ENCODE results near the gene TMSB15A. TPM values are rescaled to one million over a fixed set of nuclear protein-coding genes. Genes with fewer than 3 reads are reported as not detected.
"Not testable (repeated sequence)": the region's sequence is repeated elsewhere in the genome, so short reads cannot be mapped to it uniquely, and the experiment has no call there.

The TMSB15A gene
- total RNA-seq, 1 donor: not detected

DNA sequence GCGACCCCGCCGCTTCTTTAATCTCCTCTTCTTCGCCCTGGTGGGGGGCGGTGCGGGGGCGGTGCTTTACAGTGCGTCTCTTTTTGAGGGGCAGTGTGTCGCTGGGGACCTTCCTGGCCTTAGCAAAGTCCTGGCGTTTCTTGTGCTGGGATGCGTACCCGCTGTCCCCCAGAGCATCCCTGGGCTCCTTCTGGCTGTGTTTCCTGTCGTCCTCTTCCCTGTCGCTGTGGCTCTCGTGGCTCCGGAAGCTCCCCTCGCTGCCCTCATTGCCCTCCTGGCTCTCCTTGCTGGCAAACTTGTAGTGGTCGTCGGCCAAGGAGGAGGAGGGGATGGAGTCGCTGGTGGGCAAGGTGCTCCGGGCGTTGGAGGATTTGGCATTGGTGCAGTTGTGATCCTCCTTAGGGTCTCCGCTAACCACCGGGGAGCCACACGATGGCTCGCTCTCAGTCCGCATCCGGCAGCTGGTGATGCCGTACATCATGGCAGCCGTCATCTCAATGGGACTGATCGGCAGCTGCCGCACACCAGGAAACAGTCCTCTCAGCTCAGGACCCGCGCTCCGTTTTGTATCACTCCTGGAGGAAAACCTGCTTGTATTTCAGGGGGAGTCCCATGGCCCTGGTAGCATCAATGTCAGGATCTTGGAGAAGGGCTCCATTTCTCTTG, 30.4 kb upstream of the TMSB15A start:
- Histone ChIP-seq H3K4me1 (ENCODE audit: insufficient read depth, low read length) (no peaks in the 10 kb centered on the region), H3K9me3 (ENCODE audit: low read depth, low read length) (no peaks in the 10 kb centered on the region), H3K4me3 (ENCODE audit: insufficient read depth, low read length) (peak overlapping the region; percentile 61), H3K36me3 (ENCODE audit: insufficient read depth, low read length) (no peaks in the 10 kb centered on the region), H3K4me2 (ENCODE audit: insufficient read depth, low read length) (peak overlapping the region; percentile 63), H3K79me2 (ENCODE audit: insufficient read depth, low read length) (no peaks in the 10 kb centered on the region), H4K20me1 (ENCODE audit: insufficient read depth, low read length) (no peaks in the 10 kb centered on the region), H3K27ac (ENCODE audit: low read depth, low read length) (no peak overlapping the region), H3K27me3 (ENCODE audit: insufficient read depth, low read length) (no peaks in the 10 kb centered on the region), H2AFZ (ENCODE audit: low read length) (peak overlapping the region; percentile 68)
- TF ChIP-seq, protein P1, sequence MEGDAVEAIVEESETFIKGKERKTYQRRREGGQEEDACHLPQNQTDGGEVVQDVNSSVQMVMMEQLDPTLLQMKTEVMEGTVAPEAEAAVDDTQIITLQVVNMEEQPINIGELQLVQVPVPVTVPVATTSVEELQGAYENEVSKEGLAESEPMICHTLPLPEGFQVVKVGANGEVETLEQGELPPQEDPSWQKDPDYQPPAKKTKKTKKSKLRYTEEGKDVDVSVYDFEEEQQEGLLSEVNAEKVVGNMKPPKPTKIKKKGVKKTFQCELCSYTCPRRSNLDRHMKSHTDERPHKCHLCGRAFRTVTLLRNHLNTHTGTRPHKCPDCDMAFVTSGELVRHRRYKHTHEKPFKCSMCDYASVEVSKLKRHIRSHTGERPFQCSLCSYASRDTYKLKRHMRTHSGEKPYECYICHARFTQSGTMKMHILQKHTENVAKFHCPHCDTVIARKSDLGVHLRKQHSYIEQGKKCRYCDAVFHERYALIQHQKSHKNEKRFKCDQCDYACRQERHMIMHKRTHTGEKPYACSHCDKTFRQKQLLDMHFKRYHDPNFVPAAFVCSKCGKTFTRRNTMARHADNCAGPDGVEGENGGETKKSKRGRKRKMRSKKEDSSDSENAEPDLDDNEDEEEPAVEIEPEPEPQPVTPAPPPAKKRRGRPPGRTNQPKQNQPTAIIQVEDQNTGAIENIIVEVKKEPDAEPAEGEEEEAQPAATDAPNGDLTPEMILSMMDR (IDR thresholded peaks at IDR 0.05; ENCODE audit: extremely low read depth, low read depth, low read length): no peak
- peak; percentile 31 for DNase-seq (ENCODE audit: insufficient read length, low spot score, missing footprints)

DNA sequence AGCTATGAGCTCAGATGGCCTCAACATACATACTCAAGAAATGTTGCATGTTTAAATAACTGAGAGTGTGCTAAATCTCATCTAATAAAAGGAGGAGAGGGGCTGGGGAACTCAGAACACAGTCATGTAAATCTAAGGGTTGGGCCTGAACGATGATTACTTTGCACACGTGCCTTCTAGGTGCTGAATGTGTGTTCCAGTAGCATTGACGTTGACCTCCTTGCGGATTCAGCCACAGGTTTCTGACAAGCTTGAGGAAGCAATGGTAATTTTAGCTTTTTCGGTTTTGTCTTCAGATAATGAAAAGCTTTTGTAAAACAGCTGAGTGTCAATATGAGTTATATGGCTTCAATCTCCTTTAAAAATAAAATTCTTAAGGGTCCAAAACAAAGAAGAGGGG, 29.6 kb upstream of the TMSB15A start:
- H3K9me3 ChIP-seq (ENCODE audit: low read depth, low read length); DNase-seq (ENCODE audit: insufficient read length, low spot score, missing footprints); H3K27me3 ChIP-seq (ENCODE audit: insufficient read depth, low read length); H3K4me3 ChIP-seq (ENCODE audit: insufficient read depth, low read length); H2AFZ ChIP-seq (ENCODE audit: low read length); H3K36me3 ChIP-seq (ENCODE audit: insufficient read depth, low read length); H3K79me2 ChIP-seq (ENCODE audit: insufficient read depth, low read length); H4K20me1 ChIP-seq (ENCODE audit: insufficient read depth, low read length); H3K27ac ChIP-seq (ENCODE audit: low read depth, low read length); H3K4me2 ChIP-seq (ENCODE audit: insufficient read depth, low read length); H3K4me1 ChIP-seq (ENCODE audit: insufficient read depth, low read length): not testable (repeated sequence)

DNA sequence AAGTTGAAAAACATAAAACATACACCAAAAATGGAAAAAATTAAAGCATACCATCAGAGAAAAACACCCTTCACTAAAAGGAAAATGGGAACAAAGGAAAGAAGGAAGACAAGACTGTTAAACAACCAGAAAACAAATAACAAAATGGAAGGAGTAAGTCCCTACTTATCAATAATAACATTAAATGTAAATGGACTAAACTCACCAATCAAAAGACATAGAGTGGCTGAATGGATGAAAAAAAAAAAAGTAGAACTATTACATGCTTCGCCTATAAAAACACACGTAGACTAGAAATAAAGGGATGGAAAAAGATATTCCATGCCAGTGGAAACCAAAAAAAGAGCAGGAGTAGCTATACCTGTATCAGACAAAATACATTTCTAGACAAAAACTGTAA, 19.4 kb upstream of the TMSB15A start:
- H3K4me2 ChIP-seq (ENCODE audit: insufficient read depth, low read length): no peak overlapping the region
- no peaks in the 10 kb centered on the region for H3K4me1 ChIP-seq (ENCODE audit: insufficient read depth, low read length)
- TF ChIP-seq, protein P1 (IDR thresholded peaks at IDR 0.05; ENCODE audit: extremely low read depth, low read depth, low read length): no peak
- H3K9me3 ChIP-seq (ENCODE audit: low read depth, low read length): no peaks in the 10 kb centered on the region
- H3K27me3 ChIP-seq (ENCODE audit: insufficient read depth, low read length): peaks cover 6% of the 10 kb centered on the region
- no peak overlapping the region for H3K4me3 ChIP-seq (ENCODE audit: insufficient read depth, low read length)
- no peak overlapping the region for H2AFZ ChIP-seq (ENCODE audit: low read length)
- no peaks in the 10 kb centered on the region for H3K79me2 ChIP-seq (ENCODE audit: insufficient read depth, low read length)
- H3K27ac ChIP-seq (ENCODE audit: low read depth, low read length): no peak overlapping the region
- no peaks in the 10 kb centered on the region for H4K20me1 ChIP-seq (ENCODE audit: insufficient read depth, low read length)
- DNase-seq (ENCODE audit: insufficient read length, low spot score, missing footprints): no peak
- H3K36me3 ChIP-seq (ENCODE audit: insufficient read depth, low read length): no peaks in the 10 kb centered on the region

DNA sequence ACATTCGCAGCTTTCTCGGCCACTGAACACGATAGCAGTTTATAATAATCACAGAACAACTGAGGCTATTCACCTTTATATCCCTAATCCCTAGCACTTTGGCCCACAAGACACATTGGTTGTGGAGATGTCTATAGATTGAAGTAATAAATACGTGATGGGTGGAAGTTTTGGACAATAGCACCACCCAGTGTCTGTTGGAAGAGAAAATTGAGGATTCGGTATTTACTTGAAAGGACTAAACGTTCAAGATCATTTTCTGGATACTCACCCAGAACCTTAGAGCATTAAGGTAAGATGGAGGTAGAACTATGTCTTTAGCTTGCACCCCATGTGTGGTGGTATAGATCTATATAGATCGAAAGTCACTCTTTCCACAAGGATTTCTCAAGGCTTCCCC, 787 bp upstream of the TMSB15A start:
- Histone ChIP-seq H3K4me3 (ENCODE audit: insufficient read depth, low read length) (no peak overlapping the region), H4K20me1 (ENCODE audit: insufficient read depth, low read length) (no peaks in the 10 kb centered on the region), H3K27me3 (ENCODE audit: insufficient read depth, low read length) (peaks cover 14% of the 10 kb centered on the region), H3K79me2 (ENCODE audit: insufficient read depth, low read length) (no peaks in the 10 kb centered on the region), H3K9me3 (ENCODE audit: low read depth, low read length) (no peaks in the 10 kb centered on the region), H3K36me3 (ENCODE audit: insufficient read depth, low read length) (no peaks in the 10 kb centered on the region), H3K4me1 (ENCODE audit: insufficient read depth, low read length) (no peaks in the 10 kb centered on the region), H2AFZ (ENCODE audit: low read length) (no peak overlapping the region), H3K27ac (ENCODE audit: low read depth, low read length) (no peak overlapping the region), H3K4me2 (ENCODE audit: insufficient read depth, low read length) (peak overlapping the region; percentile 51)
- no peak for DNase-seq (ENCODE audit: insufficient read length, low spot score, missing footprints)
- TF ChIP-seq, protein P1 (IDR thresholded peaks at IDR 0.05; ENCODE audit: extremely low read depth, low read depth, low read length): peak; percentile 15
